ENCODE measurements around the gene FBN2. TPM values are rescaled to one million over a fixed set of nuclear protein-coding genes. Genes with fewer than 3 reads are reported as not detected.
A peak's percentile ranks its signal among the peaks of the same experiment; 100 is the strongest.

The FBN2 gene
- total and polyA plus RNA-seq, 12 donors, result 2.9 to 28.9 (median 13.5) TPM

DNA sequence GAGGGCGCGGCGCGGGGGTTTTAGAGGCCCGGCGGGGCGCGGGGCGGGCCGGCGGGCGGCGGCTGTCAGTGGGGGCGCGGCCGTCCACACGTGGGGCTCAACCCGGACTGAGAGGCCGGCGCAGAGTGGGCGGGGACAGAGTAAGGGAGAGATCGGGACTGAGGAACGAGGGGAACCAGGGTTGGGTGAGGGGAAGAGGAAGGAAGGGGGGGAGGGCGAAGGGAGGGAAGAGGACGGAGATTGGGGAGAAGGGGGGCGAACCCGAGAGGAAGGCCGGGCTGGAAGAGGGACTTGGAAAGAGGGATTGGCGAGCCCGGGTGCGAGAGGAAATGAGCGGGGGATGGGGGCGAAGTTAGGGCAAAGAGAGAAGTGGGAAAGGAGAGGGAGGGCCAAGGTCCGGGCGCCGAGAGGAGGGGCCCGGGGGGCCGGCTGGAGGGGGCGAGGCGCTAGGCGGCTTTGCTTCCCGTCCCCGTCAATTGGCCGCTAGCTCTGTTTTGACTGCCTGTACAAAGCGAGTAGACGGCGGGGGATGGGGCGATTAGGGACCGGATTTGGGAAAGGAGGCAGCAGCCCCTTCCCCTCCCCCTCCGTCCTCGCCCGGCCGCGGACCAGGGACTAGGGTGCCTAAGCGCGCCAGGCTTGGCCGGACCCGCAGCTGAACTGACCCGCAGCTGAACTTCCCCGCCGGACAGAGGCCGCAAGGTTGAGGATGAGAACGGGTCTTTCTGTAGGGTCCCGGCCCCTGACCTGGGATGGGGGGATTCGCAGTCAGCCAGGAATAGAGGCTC is 399 bp upstream of the FBN2 start:
- Histone ChIP-seq H3K27me3 (peaks cover 0 to 48% (median 39%) of the 10 kb centered on the region in 7 donors), H3K27ac (peak overlapping the region in 8 of 10 donors; percentile 49 to 78 (median 66)), H3K4me3 (peak overlapping the region; percentile 29 to 71 (median 64)), H3K36me3 (no peaks in the 10 kb centered on the region), H3K9me3 (peaks cover 0 to 3% (median 0%) of the 10 kb centered on the region in 11 donors), H3K4me1 (peaks cover 0 to 23% (median 16%) of the 10 kb centered on the region in 9 donors)
- peak; percentile 81 to 86 for DNase-seq
- TF ChIP-seq CTCF (IDR thresholded peaks at IDR 0.05), result no peak
- intact Hi-C loops (cut with DNase I), result loop anchor here in 1 of 10 donors (10.0 kb wide), 1 partner anchor 556 kb away; the partner anchor contains the start of gene ISOC1
- 1 to 2% methylated on average over 60 to 65 of the region's 65 CpGs for WGBS, 2 donors
- ATAC-seq, result peak; percentile 78 to 90 (median 84)

DNA sequence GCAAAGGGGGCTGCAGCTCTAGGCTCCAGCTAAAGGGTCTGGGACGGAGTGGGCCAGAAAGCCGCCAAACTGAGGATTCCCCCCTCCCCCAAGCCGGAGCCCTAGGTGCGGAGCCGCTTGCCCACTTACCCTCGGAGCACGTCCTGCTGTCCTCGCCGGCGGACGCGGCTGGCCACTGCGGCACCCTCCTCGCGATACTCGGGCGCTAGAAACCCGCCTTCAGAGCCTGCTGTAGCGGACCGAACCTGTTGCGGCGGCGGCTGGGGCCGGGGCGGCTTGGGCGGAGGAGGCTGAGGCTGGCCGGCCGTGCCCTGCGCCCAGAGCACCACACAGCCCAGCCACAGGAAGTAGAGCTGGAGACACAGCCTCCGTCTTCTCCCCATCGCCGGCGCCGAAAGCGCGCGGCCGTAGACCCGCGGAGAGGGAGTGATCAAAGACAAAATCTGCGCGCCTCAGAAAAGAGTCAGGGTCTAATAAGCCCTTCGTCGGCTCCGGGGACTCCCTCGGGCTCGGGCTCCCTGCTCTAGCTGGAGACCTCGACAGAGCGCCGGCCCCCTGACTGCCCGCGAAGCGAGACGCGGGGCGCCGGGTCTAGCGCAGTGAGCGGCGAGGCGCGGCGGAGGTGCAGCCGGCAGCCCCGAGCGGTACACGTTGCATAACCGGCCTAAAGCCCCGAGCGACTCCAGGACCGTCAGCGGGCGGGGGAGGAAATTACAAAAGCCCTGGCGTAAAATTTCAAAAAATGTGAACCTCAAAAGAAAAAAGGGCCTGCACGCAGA is 635 bp downstream of the FBN2 start:
- TF ChIP-seq CTCF (IDR thresholded peaks at IDR 0.05), result no peak
- Histone ChIP-seq H3K27me3 (peaks cover 0 to 54% (median 39%) of the 10 kb centered on the region in 7 donors), H3K27ac (peak overlapping the region in 8 of 10 donors; percentile 28 to 78 (median 57)), H3K4me3 (peak overlapping the region; percentile 29 to 71 (median 64)), H3K36me3 (no peaks in the 10 kb centered on the region), H3K9me3 (no peaks in the 10 kb centered on the region), H3K4me1 (peaks cover 0 to 26% (median 16%) of the 10 kb centered on the region in 9 donors)
- ATAC-seq (peak; percentile 36 to 81 (median 54)), DNase-seq (peak; percentile 24 to 54)
- 1% methylated on average over 75 of the region's 75 CpGs for WGBS, 2 donors
- intact Hi-C loops (cut with DNase I), result loop anchor here in 1 of 10 donors (10.0 kb wide), 1 partner anchor 557 kb away; the partner anchor contains the start of gene ISOC1

- Histone ChIP-seq H3K4me3 (peak overlapping the region; percentile 29 to 71 (median 64)), H3K27me3 (peaks cover 0 to 54% (median 39%) of the 10 kb centered on the region in 7 donors), H3K9me3 (no peaks in the 10 kb centered on the region), H3K27ac (peak overlapping the region in 7 of 10 donors; percentile 10 to 78 (median 62)), H3K4me1 (peaks cover 0 to 28% (median 16%) of the 10 kb centered on the region in 9 donors), H3K36me3 (no peaks in the 10 kb centered on the region)
- DNase-seq (peak in 1 of 2 donors; percentile 14), ATAC-seq (peak in 2 of 8 donors; percentile 20 to 23)
- WGBS, 2 donors, result 17 to 20% methylated on average over 58 of the region's 58 CpGs
- intact Hi-C loops (cut with DNase I), result loop anchor here in 1 of 10 donors (10.0 kb wide), 1 partner anchor 558 kb away; the partner anchor contains the start of gene ISOC1
- TF ChIP-seq CTCF (IDR thresholded peaks at IDR 0.05), result no peak
Observed at GRCh38 chr5:128536254-128537220, 1.5 kb downstream of the FBN2 start.

Data from heart right ventricle (tissue), 16 donors.